ENCODE measurements around the gene SYNPR.

DNA sequence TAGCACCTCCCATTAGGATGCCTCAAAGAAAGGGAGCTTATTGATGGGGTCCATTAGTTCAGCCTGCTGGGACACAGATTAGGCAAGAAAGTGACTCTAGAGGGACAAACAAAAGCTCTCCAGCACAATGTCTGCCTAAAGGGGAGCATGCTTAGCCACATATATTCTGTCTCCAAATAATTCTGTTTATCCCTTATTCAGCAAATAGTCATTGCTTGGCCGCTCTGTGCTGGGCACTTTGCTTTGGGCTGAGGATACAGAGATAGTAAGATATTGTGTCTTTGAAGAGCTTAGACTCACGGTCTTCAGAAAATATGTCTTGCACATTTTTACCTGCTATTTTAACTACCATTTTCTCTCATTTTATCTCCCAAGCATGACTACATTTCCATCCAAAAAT lies 159.8 kb downstream of the SYNPR start:
- TF ChIP-seq, protein P1, sequence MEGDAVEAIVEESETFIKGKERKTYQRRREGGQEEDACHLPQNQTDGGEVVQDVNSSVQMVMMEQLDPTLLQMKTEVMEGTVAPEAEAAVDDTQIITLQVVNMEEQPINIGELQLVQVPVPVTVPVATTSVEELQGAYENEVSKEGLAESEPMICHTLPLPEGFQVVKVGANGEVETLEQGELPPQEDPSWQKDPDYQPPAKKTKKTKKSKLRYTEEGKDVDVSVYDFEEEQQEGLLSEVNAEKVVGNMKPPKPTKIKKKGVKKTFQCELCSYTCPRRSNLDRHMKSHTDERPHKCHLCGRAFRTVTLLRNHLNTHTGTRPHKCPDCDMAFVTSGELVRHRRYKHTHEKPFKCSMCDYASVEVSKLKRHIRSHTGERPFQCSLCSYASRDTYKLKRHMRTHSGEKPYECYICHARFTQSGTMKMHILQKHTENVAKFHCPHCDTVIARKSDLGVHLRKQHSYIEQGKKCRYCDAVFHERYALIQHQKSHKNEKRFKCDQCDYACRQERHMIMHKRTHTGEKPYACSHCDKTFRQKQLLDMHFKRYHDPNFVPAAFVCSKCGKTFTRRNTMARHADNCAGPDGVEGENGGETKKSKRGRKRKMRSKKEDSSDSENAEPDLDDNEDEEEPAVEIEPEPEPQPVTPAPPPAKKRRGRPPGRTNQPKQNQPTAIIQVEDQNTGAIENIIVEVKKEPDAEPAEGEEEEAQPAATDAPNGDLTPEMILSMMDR (IDR thresholded peaks at IDR 0.05; ENCODE audit: low read length) = no peak
- TF ChIP-seq EZH2 (optimal IDR thresholded peaks at IDR 0.05; ENCODE audit: low read depth, low read length) = no peak
- no peak for TF ChIP-seq EZH2phosphoT487 (IDR thresholded peaks at IDR 0.05; ENCODE audit: low read length)

Measured in MM.1S (cell line).